ENCODE measurements around the gene NOP14. TPM values are rescaled to one million over a fixed set of nuclear protein-coding genes. Genes with fewer than 3 reads are reported as not detected.
"Not testable (repeated sequence)": the region's sequence is repeated elsewhere in the genome, so short reads cannot be mapped to it uniquely, and the experiment has no call there.

Gene NOP14
- total RNA-seq, 1 donor from 2014 or later = 56.3 TPM

DNA sequence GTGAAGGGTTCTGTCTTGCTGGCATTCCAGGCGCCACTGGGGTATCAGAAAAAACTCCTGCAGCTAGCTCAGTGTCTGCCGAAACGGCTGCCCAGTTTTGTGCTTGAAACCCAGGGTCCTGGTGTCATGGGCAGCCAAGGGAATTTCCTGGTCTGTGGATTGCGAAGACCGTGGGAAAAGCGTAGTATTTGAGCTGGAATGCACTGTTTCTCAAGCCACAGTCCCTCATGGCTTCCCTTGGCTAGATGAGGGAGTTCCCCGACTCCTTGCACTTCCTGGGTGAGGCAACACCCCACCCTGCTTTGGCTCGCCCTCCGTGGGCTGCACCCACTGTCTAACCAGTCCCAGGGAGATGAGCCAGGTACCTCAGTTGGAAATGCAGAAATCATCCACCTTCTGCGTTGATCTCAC, 40.1 kb downstream of the NOP14 start:
- CTCF ChIA-PET = interaction anchor here (1.6 kb wide), 1 partner anchor 12 kb away, joined by 3 read pairs; no protein-coding TSS in a partner anchor
- DNase-seq (no peak), ATAC-seq (ENCODE audit: low read depth) (no peak)
- no peaks in the 10 kb centered on the region for H3K27me3 Mint-ChIP-seq
- POLR2A ChIA-PET = interaction anchor here (0.7 to 2.0 kb wide), 6 partner anchors 9 to 177 kb away, joined by 4 to 10 read pairs (median 4); no protein-coding TSS in a partner anchor
- H3K36me3 Mint-ChIP-seq (ENCODE audit: low read depth) = peaks cover 92% of the 10 kb centered on the region
- peaks cover 65% of the 10 kb centered on the region for H3K4me1 Mint-ChIP-seq
- peak overlapping the region; percentile 79 for H3K27ac Mint-ChIP-seq
- TF ChIP-seq CTCF (IDR thresholded peaks at IDR 0.05) = no peak
- H3K4me3 Mint-ChIP-seq = no peak overlapping the region
- intact Hi-C loops (cut with micrococcal nuclease) = no loop called here
- no peaks in the 10 kb centered on the region for H3K9me3 Mint-ChIP-seq

DNA sequence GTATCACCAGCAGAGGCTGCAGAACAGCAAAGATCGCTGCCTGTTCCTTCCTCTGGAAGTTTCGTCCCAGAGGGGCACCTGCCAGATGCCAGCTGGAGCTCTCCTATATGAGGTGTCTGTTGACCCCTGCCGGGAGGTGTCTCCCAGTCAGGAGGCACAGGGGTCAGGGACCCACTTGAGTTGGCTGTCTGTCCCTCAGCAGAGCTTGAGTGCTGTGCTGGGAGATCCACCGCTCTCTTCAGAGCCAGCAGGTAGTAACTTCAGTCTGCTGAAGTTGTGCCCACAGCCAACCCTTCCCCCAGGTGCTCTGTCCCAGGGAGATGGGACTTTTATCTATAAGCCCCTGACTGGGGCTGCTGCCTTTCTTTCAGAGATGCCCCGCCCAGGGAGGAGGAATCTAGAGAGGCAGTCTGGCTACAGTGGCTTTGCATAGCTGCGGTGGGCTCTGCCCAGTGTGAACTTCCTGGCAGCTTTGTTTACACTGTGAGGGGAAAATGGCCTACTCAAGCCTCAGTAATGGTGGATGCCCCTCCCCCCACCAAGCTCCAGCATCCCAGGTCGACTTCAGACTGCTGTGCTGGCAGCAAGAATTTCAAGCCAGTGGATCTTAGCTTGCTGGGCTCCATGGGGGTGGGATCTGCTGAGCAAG, 40.6 kb downstream of the NOP14 start:
- Mint-ChIP-seq H3K4me1 (peaks cover 70% of the 10 kb centered on the region), H3K27ac (peak overlapping the region; percentile 79), H3K4me3 (peak overlapping the region; percentile 47), H3K36me3 (ENCODE audit: low read depth) (peaks cover 92% of the 10 kb centered on the region)
- ATAC-seq (ENCODE audit: low read depth); H3K27me3 Mint-ChIP-seq; DNase-seq; H3K9me3 Mint-ChIP-seq: not testable (repeated sequence)
- intact Hi-C loops (cut with micrococcal nuclease) = loop anchor here (1.0 kb wide), 1 partner anchor 9 kb away; no protein-coding TSS in a partner anchor
- CTCF ChIA-PET = interaction anchor here (1.6 kb wide), 1 partner anchor 12 kb away, joined by 3 read pairs; no protein-coding TSS in a partner anchor
- POLR2A ChIA-PET = interaction anchor here (0.7 to 2.0 kb wide), 6 partner anchors 10 to 176 kb away, joined by 4 to 10 read pairs (median 4); no protein-coding TSS in a partner anchor

DNA sequence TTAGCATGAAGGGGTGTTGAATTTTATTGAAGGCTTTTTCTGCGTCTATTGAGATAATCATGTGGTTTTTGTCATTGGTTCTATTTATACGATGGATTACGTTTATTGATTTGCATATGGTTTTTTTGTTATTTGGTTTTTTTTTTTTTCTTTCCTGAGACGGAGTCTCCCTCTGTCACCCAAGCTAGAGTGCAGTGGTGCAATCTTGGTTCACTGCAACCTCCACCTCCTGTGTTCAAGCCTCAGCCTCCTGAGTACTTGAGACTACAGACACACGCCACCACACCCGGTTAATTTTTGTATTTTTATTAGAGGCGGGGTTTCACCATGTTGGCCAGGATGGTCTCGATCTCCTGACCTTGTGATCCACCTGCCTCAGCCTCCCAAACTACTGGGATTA, 44.5 kb downstream of the NOP14 start:
- Mint-ChIP-seq H3K4me1 (peaks cover 72% of the 10 kb centered on the region), H3K27ac (peak overlapping the region; percentile 91), H3K4me3 (peak overlapping the region; percentile 41), H3K36me3 (ENCODE audit: low read depth) (peaks cover 86% of the 10 kb centered on the region)
- CTCF ChIA-PET, H3K9me3 Mint-ChIP-seq, H3K27me3 Mint-ChIP-seq, DNase-seq: not testable (repeated sequence)
- peak; percentile 91 for ATAC-seq (ENCODE audit: low read depth)
- POLR2A ChIA-PET = interaction anchor here (0.7 to 2.7 kb wide), 5 partner anchors 13 to 1983 kb away, joined by 3 to 17 read pairs (median 4); no protein-coding TSS in a partner anchor
- intact Hi-C loops (cut with micrococcal nuclease) = loop anchor here (1.0 to 5.0 kb wide), 2 partner anchors 14 to 161 kb away; partner anchors contain the start of gene TNIP2

GRCh38 chr4:2918300-2918699, 44.9 kb downstream of the NOP14 start:
- peak; percentile 29 for ATAC-seq (ENCODE audit: low read depth)
- peaks cover 86% of the 10 kb centered on the region for H3K36me3 Mint-ChIP-seq (ENCODE audit: low read depth)

GRCh38 chr4:2916696-2917095, 46.5 kb downstream of the NOP14 start:
- Mint-ChIP-seq H3K4me1 (peaks cover 52% of the 10 kb centered on the region), H3K27ac (peak overlapping the region; percentile 91), H3K36me3 (ENCODE audit: low read depth) (peaks cover 87% of the 10 kb centered on the region)
- POLR2A ChIA-PET; H3K27me3 Mint-ChIP-seq; CTCF ChIA-PET; ATAC-seq (ENCODE audit: low read depth); H3K9me3 Mint-ChIP-seq; DNase-seq; H3K4me3 Mint-ChIP-seq: not testable (repeated sequence)
- intact Hi-C loops (cut with micrococcal nuclease) = loop anchor here (5.0 kb wide), 1 partner anchor 159 kb away; the partner anchor contains the start of gene TNIP2

More at GRCh38 chr4:2918300-2918699, 44.9 kb downstream of the NOP14 start:
- DNase-seq, CTCF ChIA-PET, H3K27me3 Mint-ChIP-seq, H3K9me3 Mint-ChIP-seq: not testable (repeated sequence)
- Mint-ChIP-seq H3K4me3 (peak overlapping the region; percentile 41), H3K27ac (peak overlapping the region; percentile 91), H3K4me1 (peaks cover 68% of the 10 kb centered on the region)
- intact Hi-C loops (cut with micrococcal nuclease) = loop anchor here (1.0 to 5.0 kb wide), 2 partner anchors 14 to 161 kb away; partner anchors contain the start of gene TNIP2
- POLR2A ChIA-PET = interaction anchor here (0.7 to 2.7 kb wide), 4 partner anchors 13 to 172 kb away, joined by 3 to 17 read pairs (median 4); no protein-coding TSS in a partner anchor

GRCh38 chr4:2915789-2916188, 47.4 kb downstream of the NOP14 start:
- Mint-ChIP-seq H3K36me3 (ENCODE audit: low read depth) (peaks cover 88% of the 10 kb centered on the region), H3K27me3 (no peaks in the 10 kb centered on the region), H3K4me1 (peaks cover 43% of the 10 kb centered on the region), H3K9me3 (peaks cover 2% of the 10 kb centered on the region), H3K27ac (peak overlapping the region; percentile 31), H3K4me3 (no peak overlapping the region)
- ATAC-seq (ENCODE audit: low read depth) (no peak), DNase-seq (no peak)
- TF ChIP-seq CTCF (IDR thresholded peaks at IDR 0.05) = no peak
- ChIA-PET POLR2A (no interaction called here), CTCF (no interaction called here)
- intact Hi-C loops (cut with micrococcal nuclease) = loop anchor here (5.0 kb wide), 1 partner anchor 158 kb away; the partner anchor contains the start of gene TNIP2
